ENCODE results near the gene DYDC2. TPM values are rescaled to one million over a fixed set of nuclear protein-coding genes. Genes with fewer than 3 reads are reported as not detected.
A peak's percentile ranks its signal among the peaks of the same experiment; 100 is the strongest.

The DYDC2 gene
- total and polyA plus RNA-seq, 2 experiments from 2014 or later, result 8.1 to 9.0 TPM

DNA sequence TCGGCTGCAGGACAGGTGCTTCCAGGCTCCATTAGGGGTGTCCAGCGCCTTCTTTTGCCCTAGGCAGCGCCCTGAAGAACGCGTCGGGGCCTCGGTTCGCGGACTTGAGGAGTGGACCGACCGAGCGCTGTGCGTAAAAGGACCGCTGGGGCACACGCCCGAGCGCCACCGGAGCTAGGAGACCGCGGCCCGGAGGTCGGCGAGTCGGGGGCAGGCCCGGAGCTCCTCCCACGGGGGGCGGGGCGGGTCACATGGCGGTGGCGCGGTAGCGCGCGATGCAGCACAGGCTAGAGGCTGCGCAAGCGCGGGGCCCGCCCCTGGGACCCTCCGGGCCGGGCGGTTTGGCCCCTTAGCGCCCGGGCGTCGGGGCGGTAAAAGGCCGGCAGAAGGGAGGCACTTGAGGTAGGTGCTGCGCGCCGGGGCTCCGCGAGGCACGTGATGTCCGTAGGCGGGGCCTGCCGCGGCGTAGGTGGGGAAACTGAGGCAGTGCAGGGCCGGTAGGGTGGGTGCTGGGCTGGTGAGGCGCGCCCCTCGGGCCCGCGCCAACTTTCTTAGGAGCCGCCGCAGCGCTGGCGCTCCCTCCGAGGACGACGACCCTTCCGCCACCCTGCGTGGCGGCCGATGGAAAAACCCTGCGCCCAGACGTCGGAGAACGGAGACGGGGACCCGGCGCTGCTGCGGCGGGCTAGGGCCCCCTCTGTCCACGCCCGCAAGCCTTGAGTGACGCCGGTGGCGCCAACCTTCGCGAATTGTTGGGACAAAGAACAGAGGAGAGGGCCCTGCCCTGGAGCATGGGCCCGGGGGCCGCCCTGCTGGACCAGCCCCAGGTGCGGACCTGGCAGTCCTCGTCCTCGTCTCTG lies 51.9 kb downstream of the DYDC2 start, which contains the start of gene PRXL2A:
Gene PRXL2A, plus strand, starts transcription at position 310 of the 860 bp plus-strand sequence. CDS start 11,917 bp downstream, outside the sequence.
- ATAC-seq (peak; percentile 93), DNase-seq (ENCODE audit: low spot score) (peak; percentile 93)
- H3K27me3 ChIP-seq (ENCODE audit: insufficient read depth), result peaks cover 29% of the 10 kb centered on the region
- H3K36me3 Mint-ChIP-seq (ENCODE audit: low read depth), result peaks cover 4% of the 10 kb centered on the region; the same call in 1 of the 3 replicates
- H3K4me3 ChIP-seq, result peak within 1 kb of the TSS; percentile 83
- no peaks in the 10 kb centered on the region for H3K9me3 Mint-ChIP-seq
- H3K36me3 ChIP-seq (ENCODE audit: insufficient read depth), result no peaks in the 10 kb centered on the region
- TF ChIP-seq POLR2AphosphoS5 (IDR thresholded peaks at IDR 0.05; ENCODE audit: low read depth) (peak; percentile 91), CREB1 (CRISPR knock-in tag; IDR thresholded peaks at IDR 0.05; ENCODE audit: low read depth) (peak; percentile 51; the same call in 1 of the 2 replicates)
- TF ChIP-seq, protein P1, sequence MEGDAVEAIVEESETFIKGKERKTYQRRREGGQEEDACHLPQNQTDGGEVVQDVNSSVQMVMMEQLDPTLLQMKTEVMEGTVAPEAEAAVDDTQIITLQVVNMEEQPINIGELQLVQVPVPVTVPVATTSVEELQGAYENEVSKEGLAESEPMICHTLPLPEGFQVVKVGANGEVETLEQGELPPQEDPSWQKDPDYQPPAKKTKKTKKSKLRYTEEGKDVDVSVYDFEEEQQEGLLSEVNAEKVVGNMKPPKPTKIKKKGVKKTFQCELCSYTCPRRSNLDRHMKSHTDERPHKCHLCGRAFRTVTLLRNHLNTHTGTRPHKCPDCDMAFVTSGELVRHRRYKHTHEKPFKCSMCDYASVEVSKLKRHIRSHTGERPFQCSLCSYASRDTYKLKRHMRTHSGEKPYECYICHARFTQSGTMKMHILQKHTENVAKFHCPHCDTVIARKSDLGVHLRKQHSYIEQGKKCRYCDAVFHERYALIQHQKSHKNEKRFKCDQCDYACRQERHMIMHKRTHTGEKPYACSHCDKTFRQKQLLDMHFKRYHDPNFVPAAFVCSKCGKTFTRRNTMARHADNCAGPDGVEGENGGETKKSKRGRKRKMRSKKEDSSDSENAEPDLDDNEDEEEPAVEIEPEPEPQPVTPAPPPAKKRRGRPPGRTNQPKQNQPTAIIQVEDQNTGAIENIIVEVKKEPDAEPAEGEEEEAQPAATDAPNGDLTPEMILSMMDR (conservative IDR thresholded peaks at IDR 0.05; ENCODE audit: low read depth in 2 of 2), result no peak
- peaks cover 39% of the 10 kb centered on the region for H3K4me1 Mint-ChIP-seq
- peaks cover 4% of the 10 kb centered on the region; the same call in 1 of the 2 replicates for H4K20me1 ChIP-seq (replicated peaks; ENCODE audit: insufficient read depth)
- peaks cover 15% of the 10 kb centered on the region for H3K27me3 Mint-ChIP-seq (ENCODE audit: insufficient read depth, low read depth, poor library complexity)
- H2AFZ ChIP-seq, result peak within 1 kb of the TSS; percentile 99
- H3K4me3 Mint-ChIP-seq, result peak within 1 kb of the TSS; percentile 84
- peak within 1 kb of the TSS; percentile 95 for H3K4me2 ChIP-seq
- H3K9me2 ChIP-seq (ENCODE audit: insufficient read depth), result no peaks in the 10 kb centered on the region
- H3K79me2 ChIP-seq (replicated peaks; ENCODE audit: insufficient read depth), result peaks cover 9% of the 10 kb centered on the region; the same call in 1 of the 2 replicates
- H3K4me1 ChIP-seq (ENCODE audit: insufficient read depth), result peaks cover 20% of the 10 kb centered on the region; the same call in 1 of the 2 replicates
- no peak within 1 kb of the TSS for H3K27ac ChIP-seq (ENCODE audit: low read depth)
- no peak within 1 kb of the TSS for H3K27ac Mint-ChIP-seq
- 0 out of 2 replicates have a peak, but pooled peaks cover 5% of the 10 kb centered on the region for H3F3A ChIP-seq (replicated peaks; ENCODE audit: low read depth)

DNA sequence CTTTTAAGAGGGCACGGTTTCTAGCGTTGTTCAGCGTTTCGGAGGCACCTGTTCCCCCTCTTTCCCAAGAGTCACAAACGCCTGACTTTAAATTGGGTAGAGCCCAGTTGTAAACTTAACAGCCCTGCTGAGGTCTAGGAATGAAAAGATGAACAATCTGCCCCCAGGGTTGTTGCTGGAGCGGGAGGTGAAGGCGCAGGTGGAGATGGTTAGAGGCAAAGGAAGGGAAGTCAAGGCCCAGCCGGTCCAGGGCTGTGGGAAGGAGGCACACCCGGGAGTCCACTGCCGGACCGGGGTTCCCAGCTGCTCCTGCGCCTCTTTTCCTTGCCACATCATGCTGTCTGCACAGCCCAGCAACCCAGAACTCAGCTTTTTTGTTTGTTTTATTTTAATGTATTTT lies 52.5 kb downstream of the DYDC2 start:
- H3K4me1 Mint-ChIP-seq, result peaks cover 45% of the 10 kb centered on the region
- Histone ChIP-seq H4K20me1 (replicated peaks; ENCODE audit: insufficient read depth) (peaks cover 4% of the 10 kb centered on the region; the same call in 1 of the 2 replicates), H3K27ac (ENCODE audit: low read depth) (no peak overlapping the region), H2AFZ (peak overlapping the region; percentile 99), H3K36me3 (ENCODE audit: insufficient read depth) (no peaks in the 10 kb centered on the region), H3K9me2 (ENCODE audit: insufficient read depth) (no peaks in the 10 kb centered on the region), H3K4me3 (peak overlapping the region; percentile 83), H3F3A (replicated peaks; ENCODE audit: low read depth) (0 out of 2 replicates have a peak, but pooled peaks cover 5% of the 10 kb centered on the region), H3K4me2 (peak overlapping the region; percentile 95), H3K79me2 (replicated peaks; ENCODE audit: insufficient read depth) (peaks cover 9% of the 10 kb centered on the region; the same call in 1 of the 2 replicates), H3K27me3 (ENCODE audit: insufficient read depth) (peaks cover 29% of the 10 kb centered on the region), H3K4me1 (ENCODE audit: insufficient read depth) (peaks cover 23% of the 10 kb centered on the region; the same call in 1 of the 2 replicates)
- ATAC-seq, result peak; percentile 7
- peaks cover 14% of the 10 kb centered on the region for H3K27me3 Mint-ChIP-seq (ENCODE audit: insufficient read depth, low read depth, poor library complexity)
- H3K4me3 Mint-ChIP-seq, result peak overlapping the region; percentile 84
- H3K27ac Mint-ChIP-seq, result no peak overlapping the region
- H3K36me3 Mint-ChIP-seq (ENCODE audit: low read depth), result peaks cover 4% of the 10 kb centered on the region; the same call in 1 of the 3 replicates
- DNase-seq (ENCODE audit: low spot score), result peak; percentile 15
- H3K9me3 Mint-ChIP-seq, result no peaks in the 10 kb centered on the region
- TF ChIP-seq ZNF114 (CRISPR knock-in tag; IDR thresholded peaks at IDR 0.05) (no peak), EZH2 (IDR thresholded peaks at IDR 0.05; ENCODE audit: low read depth, unreplicated experiment) (no peak), ZNF331 (CRISPR knock-in tag; IDR thresholded peaks at IDR 0.05; ENCODE audit: low read depth) (no peak), NANOG (IDR thresholded peaks at IDR 0.05; ENCODE audit: borderline replicate concordance) (no peak), POLR2AphosphoS5 (IDR thresholded peaks at IDR 0.05; ENCODE audit: low read depth) (no peak)
- TF ChIP-seq, protein P2, sequence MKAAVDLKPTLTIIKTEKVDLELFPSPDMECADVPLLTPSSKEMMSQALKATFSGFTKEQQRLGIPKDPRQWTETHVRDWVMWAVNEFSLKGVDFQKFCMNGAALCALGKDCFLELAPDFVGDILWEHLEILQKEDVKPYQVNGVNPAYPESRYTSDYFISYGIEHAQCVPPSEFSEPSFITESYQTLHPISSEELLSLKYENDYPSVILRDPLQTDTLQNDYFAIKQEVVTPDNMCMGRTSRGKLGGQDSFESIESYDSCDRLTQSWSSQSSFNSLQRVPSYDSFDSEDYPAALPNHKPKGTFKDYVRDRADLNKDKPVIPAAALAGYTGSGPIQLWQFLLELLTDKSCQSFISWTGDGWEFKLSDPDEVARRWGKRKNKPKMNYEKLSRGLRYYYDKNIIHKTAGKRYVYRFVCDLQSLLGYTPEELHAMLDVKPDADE (IDR thresholded peaks at IDR 0.05), result no peak
- TF ChIP-seq, protein P3, sequence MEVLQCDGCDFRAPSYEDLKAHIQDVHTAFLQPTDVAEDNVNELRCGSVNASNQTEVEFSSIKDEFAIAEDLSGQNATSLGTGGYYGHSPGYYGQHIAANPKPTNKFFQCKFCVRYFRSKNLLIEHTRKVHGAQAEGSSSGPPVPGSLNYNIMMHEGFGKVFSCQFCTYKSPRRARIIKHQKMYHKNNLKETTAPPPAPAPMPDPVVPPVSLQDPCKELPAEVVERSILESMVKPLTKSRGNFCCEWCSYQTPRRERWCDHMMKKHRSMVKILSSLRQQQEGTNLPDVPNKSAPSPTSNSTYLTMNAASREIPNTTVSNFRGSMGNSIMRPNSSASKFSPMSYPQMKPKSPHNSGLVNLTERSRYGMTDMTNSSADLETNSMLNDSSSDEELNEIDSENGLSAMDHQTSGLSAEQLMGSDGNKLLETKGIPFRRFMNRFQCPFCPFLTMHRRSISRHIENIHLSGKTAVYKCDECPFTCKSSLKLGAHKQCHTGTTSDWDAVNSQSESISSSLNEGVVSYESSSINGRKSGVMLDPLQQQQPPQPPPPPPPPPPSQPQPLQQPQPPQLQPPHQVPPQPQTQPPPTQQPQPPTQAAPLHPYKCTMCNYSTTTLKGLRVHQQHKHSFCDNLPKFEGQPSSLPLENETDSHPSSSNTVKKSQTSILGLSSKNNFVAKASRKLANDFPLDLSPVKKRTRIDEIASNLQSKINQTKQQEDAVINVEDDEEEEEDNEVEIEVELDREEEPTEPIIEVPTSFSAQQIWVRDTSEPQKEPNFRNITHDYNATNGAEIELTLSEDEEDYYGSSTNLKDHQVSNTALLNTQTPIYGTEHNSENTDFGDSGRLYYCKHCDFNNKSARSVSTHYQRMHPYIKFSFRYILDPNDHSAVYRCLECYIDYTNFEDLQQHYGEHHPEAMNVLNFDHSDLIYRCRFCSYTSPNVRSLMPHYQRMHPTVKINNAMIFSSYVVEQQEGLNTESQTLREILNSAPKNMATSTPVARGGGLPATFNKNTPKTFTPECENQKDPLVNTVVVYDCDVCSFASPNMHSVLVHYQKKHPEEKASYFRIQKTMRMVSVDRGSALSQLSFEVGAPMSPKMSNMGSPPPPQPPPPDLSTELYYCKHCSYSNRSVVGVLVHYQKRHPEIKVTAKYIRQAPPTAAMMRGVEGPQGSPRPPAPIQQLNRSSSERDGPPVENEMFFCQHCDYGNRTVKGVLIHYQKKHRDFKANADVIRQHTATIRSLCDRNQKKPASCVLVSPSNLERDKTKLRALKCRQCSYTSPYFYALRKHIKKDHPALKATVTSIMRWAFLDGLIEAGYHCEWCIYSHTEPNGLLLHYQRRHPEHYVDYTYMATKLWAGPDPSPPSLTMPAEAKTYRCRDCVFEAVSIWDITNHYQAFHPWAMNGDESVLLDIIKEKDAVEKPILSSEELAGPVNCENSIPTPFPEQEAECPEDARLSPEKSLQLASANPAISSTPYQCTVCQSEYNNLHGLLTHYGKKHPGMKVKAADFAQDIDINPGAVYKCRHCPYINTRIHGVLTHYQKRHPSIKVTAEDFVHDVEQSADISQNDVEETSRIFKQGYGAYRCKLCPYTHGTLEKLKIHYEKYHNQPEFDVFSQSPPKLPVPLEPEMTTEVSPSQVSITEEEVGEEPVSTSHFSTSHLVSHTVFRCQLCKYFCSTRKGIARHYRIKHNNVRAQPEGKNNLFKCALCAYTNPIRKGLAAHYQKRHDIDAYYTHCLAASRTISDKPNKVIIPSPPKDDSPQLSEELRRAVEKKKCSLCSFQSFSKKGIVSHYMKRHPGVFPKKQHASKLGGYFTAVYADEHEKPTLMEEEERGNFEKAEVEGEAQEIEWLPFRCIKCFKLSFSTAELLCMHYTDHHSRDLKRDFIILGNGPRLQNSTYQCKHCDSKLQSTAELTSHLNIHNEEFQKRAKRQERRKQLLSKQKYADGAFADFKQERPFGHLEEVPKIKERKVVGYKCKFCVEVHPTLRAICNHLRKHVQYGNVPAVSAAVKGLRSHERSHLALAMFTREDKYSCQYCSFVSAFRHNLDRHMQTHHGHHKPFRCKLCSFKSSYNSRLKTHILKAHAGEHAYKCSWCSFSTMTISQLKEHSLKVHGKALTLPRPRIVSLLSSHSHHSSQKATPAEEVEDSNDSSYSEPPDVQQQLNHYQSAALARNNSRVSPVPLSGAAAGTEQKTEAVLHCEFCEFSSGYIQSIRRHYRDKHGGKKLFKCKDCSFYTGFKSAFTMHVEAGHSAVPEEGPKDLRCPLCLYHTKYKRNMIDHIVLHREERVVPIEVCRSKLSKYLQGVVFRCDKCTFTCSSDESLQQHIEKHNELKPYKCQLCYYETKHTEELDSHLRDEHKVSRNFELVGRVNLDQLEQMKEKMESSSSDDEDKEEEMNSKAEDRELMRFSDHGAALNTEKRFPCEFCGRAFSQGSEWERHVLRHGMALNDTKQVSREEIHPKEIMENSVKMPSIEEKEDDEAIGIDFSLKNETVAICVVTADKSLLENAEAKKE (CRISPR knock-in tag; IDR thresholded peaks at IDR 0.05), result no peak
